HEK293 (cell line): ENCODE measurements around the gene HOXD12.

Source experiments
- CTCF ChIA-PET: fragments of 350-600 bp; formaldehyde crosslinking; extraction: SDS; loops from one replicate; lab custom pipeline; 2021; ENCODE audit warnings: antibody characterized with exemption; lab: Yijun Ruan, JAX
- POLR2A ChIA-PET: fragments of 300-600 bp; formaldehyde crosslinking; extraction: SDS; loops from one replicate; lab custom pipeline; 2020; ENCODE audit warnings: antibody characterized with exemption, inconsistent platforms; lab: Yijun Ruan, JAX
- H3K27ac ChIP-seq: fragments of 200-500 bp; sonication (Bioruptor generic); 2 replicates; pipeline ENCODE4 v1.5.1; 2014; ENCODE audit warnings: low read depth, low read length, control low read depth, inconsistent platforms; ENCODE audit errors: extremely low read depth
- H3K36me3 ChIP-seq, 2 experiments: fragments of 200-500 bp in 1 of 2; sonication (Bioruptor generic) in 1 of 2; 1 replicate in 1 of 2; 2 replicates in 1 of 2; pipeline ENCODE4 v1.5.1; 2014 to 2017; ENCODE audit warnings: inconsistent platforms in 2 of 2, low read length in 2 of 2; ENCODE audit not compliant: control insufficient read depth in 2 of 2, insufficient read depth in 1 of 2
- H3K4me1 ChIP-seq: fragments of 200-500 bp; sonication (Bioruptor generic); 2 replicates; pipeline ENCODE4 v1.5.1; 2014; ENCODE audit warnings: mild to moderate bottlenecking, low read length, inconsistent platforms; ENCODE audit not compliant: control insufficient read depth, insufficient read depth
- H3K4me3 ChIP-seq: 2 replicates; pipeline ENCODE4 v1.5.1; 2011; ENCODE audit warnings: low read depth, mild to moderate bottlenecking, control low read depth, low read length, moderate library complexity
- H3K9me3 ChIP-seq: fragments of 200-500 bp; sonication (Bioruptor generic); 2 replicates; pipeline ENCODE4 v1.5.1; 2014; ENCODE audit warnings: low read depth, low read length, inconsistent platforms; ENCODE audit not compliant: control insufficient read depth, insufficient read depth
- GLIS1 ChIP-seq: fragments of 450-650 bp; formaldehyde crosslinking; IDR thresholded peaks from 2 replicates; pipeline ENCODE4 v1.5.1; 2016; ENCODE audit warnings: missing biosample characterization, missing genetic modification characterization
- KLF10 ChIP-seq: fragments of 450-650 bp; IDR thresholded peaks from 2 replicates; pipeline ENCODE4 v1.5.1; 2018; ENCODE audit warnings: missing biosample characterization, mild to moderate bottlenecking, missing genetic modification characterization
- OSR2 ChIP-seq: fragments of 450-650 bp; formaldehyde crosslinking; IDR thresholded peaks from 2 replicates; pipeline ENCODE4 v1.5.1; 2016; ENCODE audit warnings: missing biosample characterization, missing genetic modification characterization
- SCRT1 ChIP-seq: fragments of 450-650 bp; formaldehyde crosslinking; IDR thresholded peaks from 2 replicates; pipeline ENCODE4 v1.5.1; 2016; ENCODE audit warnings: missing biosample characterization, missing genetic modification characterization, borderline replicate concordance
- SP7 ChIP-seq: fragments of 450-650 bp; formaldehyde crosslinking; IDR thresholded peaks from 2 replicates; pipeline ENCODE4 v1.5.1; 2016; ENCODE audit warnings: missing biosample characterization, missing genetic modification characterization
- TCF7L2 ChIP-seq: IDR thresholded peaks from 2 replicates; pipeline ENCODE4 v1.6.1; 2011; ENCODE audit warnings: low read depth, mild to moderate bottlenecking, inconsistent platforms, low read length, moderate library complexity, borderline replicate concordance
- ZBTB48 ChIP-seq: fragments of 450-650 bp; formaldehyde crosslinking; IDR thresholded peaks from 2 replicates; pipeline ENCODE4 v1.5.1; 2016; ENCODE audit warnings: missing biosample characterization, missing genetic modification characterization
- ZNF114 ChIP-seq: fragments of 450-650 bp; formaldehyde crosslinking; IDR thresholded peaks from 2 replicates; pipeline ENCODE4 v1.5.0; 2017; ENCODE audit warnings: missing biosample characterization, missing genetic modification characterization
- ZNF184 ChIP-seq: fragments of 450-650 bp; IDR thresholded peaks from 2 replicates; pipeline ENCODE4 v1.5.1; 2018; ENCODE audit warnings: missing biosample characterization, mild to moderate bottlenecking, missing genetic modification characterization
- ZNF221 ChIP-seq: fragments of 450-650 bp; formaldehyde crosslinking; IDR thresholded peaks from 2 replicates; pipeline ENCODE4 v1.5.1; 2017; ENCODE audit warnings: missing biosample characterization, missing genetic modification characterization, borderline replicate concordance
- ZNF248 ChIP-seq: fragments of 450-650 bp; formaldehyde crosslinking; IDR thresholded peaks from 2 replicates; pipeline ENCODE4 v1.5.1; 2017; ENCODE audit warnings: missing biosample characterization, missing genetic modification characterization
- ZNF341 ChIP-seq: fragments of 450-650 bp; formaldehyde crosslinking; IDR thresholded peaks from 2 replicates; pipeline ENCODE4; 2016; ENCODE audit warnings: low read depth, missing biosample characterization, missing genetic modification characterization
- ZNF433 ChIP-seq: fragments of 450-650 bp; formaldehyde crosslinking; IDR thresholded peaks from 2 replicates; pipeline ENCODE4 v1.5.1; 2016; ENCODE audit warnings: missing biosample characterization, missing genetic modification characterization, low read depth
- ZNF555 ChIP-seq: fragments of 450-650 bp; formaldehyde crosslinking; conservative IDR thresholded peaks from 2 replicates; pipeline ENCODE4 v1.5.1; 2017; ENCODE audit warnings: missing biosample characterization, mild to moderate bottlenecking, missing genetic modification characterization, inconsistent platforms
- ZNF585B ChIP-seq: fragments of 450-650 bp; formaldehyde crosslinking; IDR thresholded peaks from 2 replicates; pipeline ENCODE4 v1.5.1; 2016; ENCODE audit warnings: missing biosample characterization, missing genetic modification characterization
- ZNF660 ChIP-seq: fragments of 450-650 bp; IDR thresholded peaks from 2 replicates; pipeline ENCODE4 v1.5.1; 2018; ENCODE audit warnings: missing biosample characterization, mild to moderate bottlenecking, missing genetic modification characterization
- ZNF670 ChIP-seq: fragments of 450-650 bp; formaldehyde crosslinking; IDR thresholded peaks from 2 replicates; pipeline ENCODE4 v1.5.1; 2016; ENCODE audit warnings: missing biosample characterization, missing genetic modification characterization, low read depth
- ZNF785 ChIP-seq: fragments of 450-650 bp; formaldehyde crosslinking; IDR thresholded peaks from 2 replicates; pipeline ENCODE4 v1.5.1; 2016; ENCODE audit warnings: missing biosample characterization, missing genetic modification characterization
- TF ChIP-seq, protein P1 (sequence below): fragments of 450-650 bp; formaldehyde crosslinking; conservative IDR thresholded peaks from 2 replicates; pipeline ENCODE4 v1.5.1; 2016; ENCODE audit warnings: low read depth, missing biosample characterization, missing genetic modification characterization
- TF ChIP-seq, protein P2 (sequence below): fragments of 450-650 bp; formaldehyde crosslinking; IDR thresholded peaks from 2 replicates; pipeline ENCODE4 v1.5.1; 2016; ENCODE audit warnings: missing biosample characterization, missing genetic modification characterization
- TF ChIP-seq, protein P3 (sequence below): fragments of 450-650 bp; formaldehyde crosslinking; IDR thresholded peaks from 2 replicates; pipeline ENCODE4 v1.5.1; 2016; ENCODE audit warnings: missing biosample characterization, missing genetic modification characterization
- TF ChIP-seq, protein P4 (sequence below): fragments of 450-650 bp; formaldehyde crosslinking; IDR thresholded peaks from 2 replicates; pipeline ENCODE4 v1.5.1; 2016; ENCODE audit warnings: missing biosample characterization, missing genetic modification characterization
- TF ChIP-seq, protein P5 (sequence below): fragments of 450-650 bp; formaldehyde crosslinking; optimal IDR thresholded peaks from 2 replicates; pipeline ENCODE3; 2016; ENCODE audit warnings: missing biosample characterization, mild to moderate bottlenecking, missing genetic modification characterization
- TF ChIP-seq, protein P6 (sequence below): fragments of 450-650 bp; formaldehyde crosslinking; IDR thresholded peaks from 2 replicates; pipeline ENCODE4; 2016; ENCODE audit warnings: missing biosample characterization, missing genetic modification characterization

The HOXD12 gene

DNA sequence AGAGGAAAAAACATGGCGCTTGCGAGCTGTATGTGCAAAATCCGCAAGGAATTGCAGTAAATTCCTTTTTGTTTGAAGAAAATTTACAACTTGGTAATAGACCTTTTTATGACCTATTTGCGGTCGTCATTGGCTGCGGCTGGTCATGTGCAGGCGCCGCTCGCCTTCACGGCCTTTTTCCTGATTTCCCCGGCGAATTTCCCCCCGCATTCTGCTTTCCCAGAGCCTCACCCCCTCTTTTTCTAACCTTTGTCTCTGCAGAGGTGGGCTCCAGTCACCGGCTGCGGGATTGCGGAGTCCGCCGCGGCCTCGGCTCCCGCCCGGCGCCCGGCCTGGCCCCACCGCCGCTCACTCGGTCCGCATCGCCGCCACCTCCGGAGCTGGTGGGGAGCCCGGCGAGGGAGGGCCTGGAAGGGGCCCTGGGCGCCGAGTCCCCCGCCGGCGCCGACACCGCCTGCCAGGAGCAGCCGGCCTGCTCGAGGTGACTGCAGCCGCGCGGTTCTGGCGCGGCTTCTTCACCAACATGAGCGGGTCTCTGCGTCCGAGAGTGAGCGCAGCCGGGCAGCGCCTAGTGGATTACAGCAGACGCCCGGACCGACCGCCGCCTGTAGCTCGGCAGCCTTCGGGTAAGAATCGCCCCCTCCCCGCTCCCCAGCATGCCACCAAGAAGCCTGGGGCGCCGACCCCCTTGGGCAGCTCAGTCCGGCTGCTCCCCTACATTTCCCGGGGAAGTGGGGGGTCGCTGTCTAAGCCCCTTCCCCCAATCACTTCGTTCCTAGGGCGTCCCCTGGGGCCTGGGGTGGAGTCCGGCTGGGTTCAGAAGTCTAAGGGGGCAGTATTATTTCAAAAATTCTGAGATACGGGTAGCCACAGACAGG lies 37.0 kb downstream of the HOXD12 start (continued):
- TF ChIP-seq, protein P1, sequence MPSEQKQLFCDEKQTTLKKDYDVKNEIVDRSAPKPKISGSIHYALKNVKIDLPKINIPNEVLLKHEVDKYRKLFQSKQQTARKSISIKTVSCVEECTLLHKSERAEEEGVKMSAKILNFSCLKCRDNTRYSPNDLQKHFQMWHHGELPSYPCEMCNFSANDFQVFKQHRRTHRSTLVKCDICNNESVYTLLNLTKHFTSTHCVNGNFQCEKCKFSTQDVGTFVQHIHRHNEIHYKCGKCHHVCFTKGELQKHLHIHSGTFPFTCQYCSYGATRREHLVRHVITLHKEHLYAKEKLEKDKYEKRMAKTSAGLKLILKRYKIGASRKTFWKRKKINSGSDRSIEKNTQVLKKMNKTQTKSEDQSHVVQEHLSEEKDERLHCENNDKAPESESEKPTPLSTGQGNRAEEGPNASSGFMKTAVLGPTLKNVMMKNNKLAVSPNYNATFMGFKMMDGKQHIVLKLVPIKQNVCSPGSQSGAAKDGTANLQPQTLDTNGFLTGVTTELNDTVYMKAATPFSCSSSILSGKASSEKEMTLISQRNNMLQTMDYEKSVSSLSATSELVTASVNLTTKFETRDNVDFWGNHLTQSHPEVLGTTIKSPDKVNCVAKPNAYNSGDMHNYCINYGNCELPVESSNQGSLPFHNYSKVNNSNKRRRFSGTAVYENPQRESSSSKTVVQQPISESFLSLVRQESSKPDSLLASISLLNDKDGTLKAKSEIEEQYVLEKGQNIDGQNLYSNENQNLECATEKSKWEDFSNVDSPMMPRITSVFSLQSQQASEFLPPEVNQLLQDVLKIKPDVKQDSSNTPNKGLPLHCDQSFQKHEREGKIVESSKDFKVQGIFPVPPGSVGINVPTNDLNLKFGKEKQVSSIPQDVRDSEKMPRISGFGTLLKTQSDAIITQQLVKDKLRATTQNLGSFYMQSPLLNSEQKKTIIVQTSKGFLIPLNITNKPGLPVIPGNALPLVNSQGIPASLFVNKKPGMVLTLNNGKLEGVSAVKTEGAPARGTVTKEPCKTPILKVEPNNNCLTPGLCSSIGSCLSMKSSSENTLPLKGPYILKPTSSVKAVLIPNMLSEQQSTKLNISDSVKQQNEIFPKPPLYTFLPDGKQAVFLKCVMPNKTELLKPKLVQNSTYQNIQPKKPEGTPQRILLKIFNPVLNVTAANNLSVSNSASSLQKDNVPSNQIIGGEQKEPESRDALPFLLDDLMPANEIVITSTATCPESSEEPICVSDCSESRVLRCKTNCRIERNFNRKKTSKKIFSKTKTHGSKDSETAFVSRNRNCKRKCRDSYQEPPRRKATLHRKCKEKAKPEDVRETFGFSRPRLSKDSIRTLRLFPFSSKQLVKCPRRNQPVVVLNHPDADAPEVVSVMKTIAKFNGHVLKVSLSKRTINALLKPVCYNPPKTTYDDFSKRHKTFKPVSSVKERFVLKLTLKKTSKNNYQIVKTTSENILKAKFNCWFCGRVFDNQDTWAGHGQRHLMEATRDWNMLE (tag by site-specific recombination): no peak
- no peak for TF ChIP-seq OSR2
- no peak for TF ChIP-seq ZNF670 (tag by site-specific recombination)
- TF ChIP-seq, protein P2, sequence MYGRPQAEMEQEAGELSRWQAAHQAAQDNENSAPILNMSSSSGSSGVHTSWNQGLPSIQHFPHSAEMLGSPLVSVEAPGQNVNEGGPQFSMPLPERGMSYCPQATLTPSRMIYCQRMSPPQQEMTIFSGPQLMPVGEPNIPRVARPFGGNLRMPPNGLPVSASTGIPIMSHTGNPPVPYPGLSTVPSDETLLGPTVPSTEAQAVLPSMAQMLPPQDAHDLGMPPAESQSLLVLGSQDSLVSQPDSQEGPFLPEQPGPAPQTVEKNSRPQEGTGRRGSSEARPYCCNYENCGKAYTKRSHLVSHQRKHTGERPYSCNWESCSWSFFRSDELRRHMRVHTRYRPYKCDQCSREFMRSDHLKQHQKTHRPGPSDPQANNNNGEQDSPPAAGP (tag by site-specific recombination): no peak
- no peak for TF ChIP-seq ZNF221 (tag by site-specific recombination)
- no peak for TF ChIP-seq ZNF184
- peak; percentile 61 for TF ChIP-seq TCF7L2
- TF ChIP-seq ZNF555 (tag by site-specific recombination): no peak
- TF ChIP-seq, protein P3, sequence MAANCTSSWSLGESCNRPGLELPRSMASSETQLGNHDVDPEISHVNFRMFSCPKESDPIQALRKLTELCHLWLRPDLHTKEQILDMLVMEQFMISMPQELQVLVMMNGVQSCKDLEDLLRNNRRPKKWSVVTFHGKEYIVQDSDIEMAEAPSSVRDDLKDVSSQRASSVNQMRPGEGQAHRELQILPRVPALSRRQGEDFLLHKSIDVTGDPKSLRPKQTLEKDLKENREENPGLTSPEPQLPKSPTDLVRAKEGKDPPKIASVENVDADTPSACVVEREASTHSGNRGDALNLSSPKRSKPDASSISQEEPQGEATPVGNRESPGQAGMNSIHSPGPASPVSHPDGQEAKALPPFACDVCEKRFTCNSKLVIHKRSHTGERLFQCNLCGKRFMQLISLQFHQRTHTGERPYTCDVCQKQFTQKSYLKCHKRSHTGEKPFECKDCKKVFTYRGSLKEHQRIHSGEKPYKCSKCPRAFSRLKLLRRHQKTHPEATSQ: no peak
- TF ChIP-seq, protein P4, sequence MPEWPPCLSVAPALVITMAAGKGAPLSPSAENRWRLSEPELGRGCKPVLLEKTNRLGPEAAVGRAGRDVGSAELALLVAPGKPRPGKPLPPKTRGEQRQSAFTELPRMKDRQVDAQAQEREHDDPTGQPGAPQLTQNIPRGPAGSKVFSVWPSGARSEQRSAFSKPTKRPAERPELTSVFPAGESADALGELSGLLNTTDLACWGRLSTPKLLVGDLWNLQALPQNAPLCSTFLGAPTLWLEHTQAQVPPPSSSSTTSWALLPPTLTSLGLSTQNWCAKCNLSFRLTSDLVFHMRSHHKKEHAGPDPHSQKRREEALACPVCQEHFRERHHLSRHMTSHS: no peak
- TF ChIP-seq ZNF248 (tag by site-specific recombination): no peak

DNA sequence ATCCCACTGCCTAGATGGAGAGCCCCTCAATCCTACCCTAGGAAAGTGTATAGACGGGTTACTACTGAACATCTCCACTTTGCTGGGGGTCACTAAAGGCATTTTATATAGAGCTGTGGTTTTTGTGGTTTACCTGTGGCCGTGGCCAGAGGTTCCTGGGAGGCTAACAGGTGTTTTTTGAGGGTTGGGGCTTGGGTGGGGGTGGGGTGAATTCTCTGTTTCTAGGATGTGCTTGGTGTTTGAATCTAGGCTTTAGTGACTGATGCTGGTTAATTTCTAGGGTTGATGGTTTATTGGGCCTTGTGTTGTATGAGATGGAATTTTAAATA lies 37.6 kb downstream of the HOXD12 start:
- H3K27ac ChIP-seq: peak overlapping the region; percentile 98
- no peaks in the 10 kb centered on the region for H3K36me3 ChIP-seq
- peaks cover 11% of the 10 kb centered on the region for H3K4me1 ChIP-seq
- ChIA-PET POLR2A (interaction anchor here (0.9 to 1.6 kb wide), 3 partner anchors 14 to 318 kb away, joined by 3 to 10 read pairs (median 3); partner anchors contain the start of gene HOXD4), CTCF (interaction anchor here (0.6 to 2.7 kb wide), 6 partner anchors 10 to 1011 kb away, joined by 3 to 12 read pairs (median 3); no protein-coding TSS in a partner anchor)
- no peaks in the 10 kb centered on the region for H3K9me3 ChIP-seq
- H3K4me3 ChIP-seq: peak overlapping the region; percentile 72
- no peak for TF ChIP-seq KLF10 (tag by site-specific recombination)
- no peak for TF ChIP-seq ZNF341
- peak; percentile 81 for TF ChIP-seq GLIS1 (tag by site-specific recombination)
- TF ChIP-seq, protein P5, sequence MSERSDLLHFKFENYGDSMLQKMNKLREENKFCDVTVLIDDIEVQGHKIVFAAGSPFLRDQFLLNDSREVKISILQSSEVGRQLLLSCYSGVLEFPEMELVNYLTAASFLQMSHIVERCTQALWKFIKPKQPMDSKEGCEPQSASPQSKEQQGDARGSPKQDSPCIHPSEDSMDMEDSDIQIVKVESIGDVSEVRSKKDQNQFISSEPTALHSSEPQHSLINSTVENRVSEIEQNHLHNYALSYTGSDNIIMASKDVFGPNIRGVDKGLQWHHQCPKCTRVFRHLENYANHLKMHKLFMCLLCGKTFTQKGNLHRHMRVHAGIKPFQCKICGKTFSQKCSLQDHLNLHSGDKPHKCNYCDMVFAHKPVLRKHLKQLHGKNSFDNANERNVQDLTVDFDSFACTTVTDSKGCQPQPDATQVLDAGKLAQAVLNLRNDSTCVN (tag by site-specific recombination): no peak
- TF ChIP-seq ZNF433: no peak
- TF ChIP-seq ZNF585B (tag by site-specific recombination): no peak
- no peak for TF ChIP-seq ZNF670 (tag by site-specific recombination)
- TF ChIP-seq, protein P6, sequence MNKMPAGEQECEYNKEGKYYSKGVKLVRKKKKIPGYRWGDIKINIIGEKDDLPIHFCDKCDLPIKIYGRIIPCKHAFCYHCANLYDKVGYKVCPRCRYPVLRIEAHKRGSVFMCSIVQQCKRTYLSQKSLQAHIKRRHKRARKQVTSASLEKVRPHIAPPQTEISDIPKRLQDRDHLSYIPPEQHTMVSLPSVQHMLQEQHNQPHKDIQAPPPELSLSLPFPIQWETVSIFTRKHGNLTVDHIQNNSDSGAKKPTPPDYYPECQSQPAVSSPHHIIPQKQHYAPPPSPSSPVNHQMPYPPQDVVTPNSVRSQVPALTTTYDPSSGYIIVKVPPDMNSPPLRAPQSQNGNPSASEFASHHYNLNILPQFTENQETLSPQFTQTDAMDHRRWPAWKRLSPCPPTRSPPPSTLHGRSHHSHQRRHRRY (tag by site-specific recombination): no peak
- no peak for TF ChIP-seq ZNF660
- TF ChIP-seq ZBTB48 (tag by site-specific recombination): 0 out of 2 replicates have a peak, but pooled peaks have one; percentile 6
- peak; percentile 89 for TF ChIP-seq SCRT1 (tag by site-specific recombination)
- TF ChIP-seq ZNF184: no peak
- no peak for TF ChIP-seq ZNF785
- TF ChIP-seq, protein P4: no peak
- TF ChIP-seq ZNF114: no peak
- no peak for TF ChIP-seq SP7
